Measurements from ENCODE around the gene BIN1. TPM values are rescaled to one million over a fixed set of nuclear protein-coding genes. Genes with fewer than 3 reads are reported as not detected.
A peak's percentile ranks its signal among the peaks of the same experiment; 100 is the strongest.

The BIN1 gene
- total and polyA plus RNA-seq, 7 donors = 615 to 1,667 (median 1,331) TPM

- H3K27ac ChIP-seq = peak overlapping the region; percentile 77
- peaks cover 22% of the 10 kb centered on the region for H3K4me1 ChIP-seq
- no peaks in the 10 kb centered on the region for H3K27me3 ChIP-seq (ENCODE audit: insufficient read depth in 3 of 3, low read length in 2 of 3)
- DNase-seq (peak in 1 of 2 donors; percentile 86), ATAC-seq (peak; percentile 41 to 54 (median 44))
- H3K9me3 ChIP-seq = no peaks in the 10 kb centered on the region
- H3K4me3 ChIP-seq = no peak overlapping the region
- WGBS, 3 donors = 19 to 29% (median 26%) methylated on average over 20 of the region's 20 CpGs
- peaks cover 0 to 26% of the 10 kb centered on the region in 2 donors for H3K36me3 ChIP-seq (ENCODE audit: insufficient read depth in 1 of 2, low read depth in 1 of 2)
- TF ChIP-seq CTCF (IDR thresholded peaks at IDR 0.05) = no peak
- intact Hi-C loops (cut with DNase I) = no loop called here
These were observed 61.0 kb downstream of the BIN1 start for GRCh38 chr2:127045792-127046501.

- Histone ChIP-seq H3K36me3 (ENCODE audit: insufficient read depth in 1 of 2, low read depth in 1 of 2) (peaks cover 0 to 26% of the 10 kb centered on the region in 2 donors), H3K27ac (peak overlapping the region; percentile 77)
- WGBS, 3 donors = 54 to 70% (median 60%) methylated on average over 20 of the region's 20 CpGs
These were observed 61.8 kb downstream of the BIN1 start for GRCh38 chr2:127044977-127045661.

GRCh38 chr2:127044165-127044718 lies 62.7 kb downstream of the BIN1 start:
- intact Hi-C loops (cut with DNase I) = loop anchor here in 1 of 2 donors (5.0 kb wide), 1 partner anchor 72 kb away; no protein-coding TSS in a partner anchor
- ATAC-seq (no peak), DNase-seq (no peak)
- Histone ChIP-seq H3K27me3 (ENCODE audit: insufficient read depth in 3 of 3, low read length in 2 of 3) (no peaks in the 10 kb centered on the region), H3K27ac (no peak overlapping the region), H3K4me1 (peaks cover 17% of the 10 kb centered on the region), H3K4me3 (no peak overlapping the region), H3K9me3 (no peaks in the 10 kb centered on the region), H3K36me3 (ENCODE audit: insufficient read depth in 1 of 2, low read depth in 1 of 2) (peaks cover 0 to 20% of the 10 kb centered on the region in 2 donors)
- 91 to 95% (median 93%) methylated on average over 4 of the region's 4 CpGs for WGBS, 3 donors
- no peak for TF ChIP-seq CTCF (IDR thresholded peaks at IDR 0.05)

More at GRCh38 chr2:127044977-127045661, 61.8 kb downstream of the BIN1 start:
- ATAC-seq (peak; percentile 14 to 24 (median 23)), DNase-seq (peak in 1 of 2 donors; percentile 70)
- H3K4me1 ChIP-seq = peaks cover 21% of the 10 kb centered on the region
- H3K9me3 ChIP-seq = no peaks in the 10 kb centered on the region
- no peak for TF ChIP-seq CTCF (IDR thresholded peaks at IDR 0.05)
- intact Hi-C loops (cut with DNase I) = loop anchor here in 1 of 2 donors (5.0 kb wide), 1 partner anchor 73 kb away; no protein-coding TSS in a partner anchor
- no peak overlapping the region for H3K4me3 ChIP-seq
- no peaks in the 10 kb centered on the region for H3K27me3 ChIP-seq (ENCODE audit: insufficient read depth in 3 of 3, low read length in 2 of 3)

- WGBS, 3 donors = 88 to 92% (median 89%) methylated on average over 27 of the region's 27 CpGs
- intact Hi-C loops (cut with DNase I) = loop anchor here in 1 of 2 donors (5.0 kb wide), 1 partner anchor 71 kb away; no protein-coding TSS in a partner anchor
- H3K27me3 ChIP-seq (ENCODE audit: insufficient read depth in 3 of 3, low read length in 2 of 3) = no peaks in the 10 kb centered on the region
- DNase-seq (peak in 1 of 2 donors; percentile 65), ATAC-seq (peak in 1 of 4 donors; percentile 2)
- H3K9me3 ChIP-seq = no peaks in the 10 kb centered on the region
- H3K4me1 ChIP-seq = peaks cover 17% of the 10 kb centered on the region
- TF ChIP-seq CTCF (IDR thresholded peaks at IDR 0.05) = no peak
- H3K4me3 ChIP-seq = no peak overlapping the region
- H3K27ac ChIP-seq = no peak overlapping the region
- peaks cover 0 to 14% of the 10 kb centered on the region in 2 donors for H3K36me3 ChIP-seq (ENCODE audit: insufficient read depth in 1 of 2, low read depth in 1 of 2)
These were observed 63.4 kb downstream of the BIN1 start for GRCh38 chr2:127043367-127044164.

Data from psoas muscle (tissue), 8 donors.